K562 (cell line): ENCODE results near the gene SMC1A. TPM values are rescaled to one million over a fixed set of nuclear protein-coding genes. Genes with fewer than 3 reads are reported as not detected.

Source experiments
- CHD1 ChIP-seq: fragments of 200-600 bp; sonication (generic); IDR thresholded peaks from one replicate; pipeline ENCODE4 v1.6.1; 2012; ENCODE audit warnings: mild to moderate bottlenecking, moderate library complexity, low read length, inconsistent platforms
- CREB1 ChIP-seq, 2 experiments: sonication (generic) in 1 of 2; formaldehyde crosslinking in 1 of 2; IDR thresholded peaks; 2 replicates each; pipeline versions ENCODE4 v1.6.1 to v1.8.0; 2012 to 2022; ENCODE audit warnings: inconsistent platforms in 1 of 2, mild to moderate bottlenecking in 1 of 2, missing genetic modification reagents in 1 of 2, moderate library complexity in 1 of 2
- CREM ChIP-seq: IDR thresholded peaks from 2 replicates; pipeline ENCODE4 v1.6.1; 2014; ENCODE audit warnings: antibody characterized with exemption, low read depth
- CSDE1 ChIP-seq, 2 experiments: fragments of 450-650 bp; IDR thresholded peaks; 2 replicates each; pipeline ENCODE4 v1.6.1; 2016; ENCODE audit warnings: mild to moderate bottlenecking in 1 of 2
- HDAC6 ChIP-seq: IDR thresholded peaks from 2 replicates; pipeline ENCODE4 v1.6.1; 2012; ENCODE audit warnings: low read depth, mild to moderate bottlenecking, control low read depth, inconsistent platforms, low read length, moderate library complexity
- JUND ChIP-seq, 2 experiments: IDR thresholded peaks; 2 replicates in 1 of 2; 3 replicates in 1 of 2; pipeline ENCODE4 v1.6.1; 2011; ENCODE audit warnings: borderline replicate concordance in 2 of 2, low read depth in 2 of 2, low read length in 2 of 2, improper control_type of control experiment in 1 of 2, missing biosample characterization in 1 of 2, missing genetic modification characterization in 1 of 2, missing genetic modification reagents in 1 of 2
- KHSRP ChIP-seq: fragments of 450-650 bp; IDR thresholded peaks from 2 replicates; pipeline ENCODE4 v1.6.1; 2017
- KLF13 ChIP-seq: fragments of 450-650 bp; IDR thresholded peaks from 2 replicates; pipeline ENCODE4 v1.6.1; 2016; ENCODE audit warnings: missing genetic modification characterization, low read depth, mild to moderate bottlenecking, missing compliant biosample characterization, moderate library complexity, borderline replicate concordance
- NRF1 ChIP-seq, 2 experiments: fragments of 450-650 bp; IDR thresholded peaks in 1 of 2; conservative IDR thresholded peaks in 1 of 2; 2 replicates each; pipeline ENCODE4 v1.6.1; 2014; ENCODE audit warnings: mild to moderate bottlenecking in 2 of 2
- RAD51 ChIP-seq: fragments of 450-650 bp; IDR thresholded peaks from 2 replicates; pipeline ENCODE4 v1.7.1; 2016; ENCODE audit warnings: low read depth, mild to moderate bottlenecking, borderline replicate concordance
- REST ChIP-seq, 2 experiments: fragments of 450-650 bp; formaldehyde crosslinking in 1 of 2; IDR thresholded peaks; 2 replicates each; pipeline versions ENCODE4 v1.4.0 to v1.6.1; 2014 to 2020; ENCODE audit warnings: mild to moderate bottlenecking in 2 of 2, borderline replicate concordance in 1 of 2, low read depth in 1 of 2
- RFX1 ChIP-seq: fragments of 450-650 bp; IDR thresholded peaks from 2 replicates; pipeline ENCODE4 v1.6.1; 2016; ENCODE audit warnings: mild to moderate bottlenecking, moderate library complexity
- RFX5 ChIP-seq: IDR thresholded peaks from 2 replicates; pipeline ENCODE4 v1.6.1; 2011; ENCODE audit warnings: low read depth, mild to moderate bottlenecking, improper control_type of control experiment, low read length
- SMAD3 ChIP-seq: fragments of 450-650 bp; formaldehyde crosslinking; conservative IDR thresholded peaks from 2 replicates; pipeline ENCODE4 v1.4.0; 2020; ENCODE audit warnings: mild to moderate bottlenecking
- TFAP4 ChIP-seq: sonication (generic); formaldehyde crosslinking; IDR thresholded peaks from 2 replicates; pipeline ENCODE4 v1.8.0; 2022; ENCODE audit warnings: missing genetic modification reagents, mild to moderate bottlenecking, moderate library complexity, borderline replicate concordance
- TRIM28 ChIP-seq: fragments of 450-650 bp; IDR thresholded peaks from 2 replicates; pipeline ENCODE4 v1.6.1; 2017
- ZNF316 ChIP-seq: fragments of 450-650 bp; IDR thresholded peaks from 2 replicates; pipeline ENCODE4 v1.6.1; 2016
- polyA plus RNA-seq, 8 experiments: library from polyadenylated mRNA; depleted of rRNA in 4 of 8; stranded (reverse) in 5 of 8; unstranded in 3 of 8; fragments of >200 nt; fragmentation: Nextera tagmentation in 2 of 8; fragmentation: Illumina TruSeq in 1 of 8; extraction: Ambion mirVana in 2 of 8; extraction: Trizol in 1 of 8; gene quantifications; 2 replicates each; pipeline versions ENCODE4 v1.2.1 to v1.2.3, GENCODE V29; 2011 to 2014; ENCODE audit warnings: inconsistent platforms in 1 of 8, missing spikeins in 1 of 8
- total RNA-seq, 7 experiments: library from RNA; depleted of rRNA in 6 of 7; stranded (reverse); fragments of >200 nt in 6 of 7; fragmentation: Illumina TruSeq in 2 of 7; extraction: Trizol in 2 of 7; gene quantifications; 2 replicates each; pipeline versions ENCODE4 v1.2.1 to v1.2.3, GENCODE V29; 2011 to 2021; ENCODE audit warnings: low replicate concordance in 1 of 7
- TF ChIP-seq, protein P1 (sequence below): sonication (generic); formaldehyde crosslinking; IDR thresholded peaks from 2 replicates; pipeline ENCODE4 v1.5.0; 2020; ENCODE audit warnings: missing genetic modification reagents

The SMC1A gene
- total and polyA plus RNA-seq, 9 of the 15 experiments (the other 6 are each of a cell fraction or from before 2014, with no cell fraction given) = 28.5 to 126 (median 71.2) TPM

DNA sequence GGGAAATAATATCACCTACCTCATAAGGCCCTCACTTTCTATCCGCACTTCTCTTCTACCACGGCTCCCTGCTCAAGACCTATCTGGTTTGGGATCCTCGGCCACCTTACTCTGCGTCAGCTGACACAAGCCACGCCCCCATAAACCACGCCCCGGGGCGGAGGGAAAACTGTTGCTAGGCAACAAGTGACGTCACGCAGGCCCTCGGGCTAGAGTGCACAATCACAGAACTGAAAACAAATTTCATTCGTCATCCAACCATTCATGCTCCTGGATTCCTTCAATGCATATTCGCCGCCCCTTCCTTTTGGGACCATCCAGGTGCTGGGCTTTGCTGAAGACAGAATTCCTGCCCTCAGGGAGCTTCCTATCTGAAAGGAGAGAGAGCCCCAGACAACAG lies 66.3 kb downstream of the SMC1A start (continued):
- TF ChIP-seq RAD51 (peak; percentile 71), CREB1 (IDR thresholded peaks at IDR 0.05) (peak; percentile 61; the same call in 1 of the 2 replicates), CREB1 (CRISPR knock-in tag; IDR thresholded peaks at IDR 0.05) (peak; percentile 80), TRIM28 (peak; percentile 88), CREM (peak; percentile 92), RFX5 (peak; percentile 90), CSDE1 (IDR thresholded peaks at IDR 0.05) (peak in 1 of 2 experiments; percentile 89; a peak in 2 of 4 replicates), SMAD3 (CRISPR knock-in tag) (no peak), RFX1 (peak; percentile 98), KHSRP (0 out of 2 replicates have a peak, but pooled peaks have one; percentile 38), TFAP4 (CRISPR knock-in tag) (peak; percentile 83; the same call in 1 of the 2 replicates), HDAC6 (no peak), NRF1 (conservative IDR thresholded peaks at IDR 0.05 in 1 of 2, IDR thresholded peaks at IDR 0.05 in 1 of 2) (peak; percentile 39 to 51; a peak in 2 of 4 replicates), CHD1 (no peak), REST (IDR thresholded peaks at IDR 0.05; ENCODE audit: borderline replicate concordance) (0 out of 2 replicates have a peak, but pooled peaks have one; percentile 6), REST (CRISPR knock-in tag; IDR thresholded peaks at IDR 0.05; ENCODE audit: low read depth) (no peak), ZNF316 (peak; percentile 84), KLF13 (tag) (peak; percentile 70; the same call in 1 of the 2 replicates), JUND (IDR thresholded peaks at IDR 0.05; ENCODE audit: borderline replicate concordance, low read depth, low read length) (peak; percentile 46), JUND (tag; IDR thresholded peaks at IDR 0.05; ENCODE audit: borderline replicate concordance, low read depth, low read length) (peak; percentile 39; the same call in 1 of the 3 replicates)
- TF ChIP-seq, protein P1, sequence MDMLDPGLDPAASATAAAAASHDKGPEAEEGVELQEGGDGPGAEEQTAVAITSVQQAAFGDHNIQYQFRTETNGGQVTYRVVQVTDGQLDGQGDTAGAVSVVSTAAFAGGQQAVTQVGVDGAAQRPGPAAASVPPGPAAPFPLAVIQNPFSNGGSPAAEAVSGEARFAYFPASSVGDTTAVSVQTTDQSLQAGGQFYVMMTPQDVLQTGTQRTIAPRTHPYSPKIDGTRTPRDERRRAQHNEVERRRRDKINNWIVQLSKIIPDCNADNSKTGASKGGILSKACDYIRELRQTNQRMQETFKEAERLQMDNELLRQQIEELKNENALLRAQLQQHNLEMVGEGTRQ (CRISPR knock-in tag) = peak; percentile 81
